ENCODE measurements around the gene PPP4R3B.

The PPP4R3B gene

GRCh38 chr2:55617175-55618024 is at the start of gene PPP4R3B:
TSS of gene PPP4R3B (minus strand) at chr2:55617622. CDS start at chr2:55617285, 337 bp downstream.
- peak; percentile 93 to 97 (median 96) for DNase-seq (ENCODE audit: low read depth in 3 of 3, low spot score in 1 of 3)

GRCh38 chr2:55653255-55653654 is 35.8 kb upstream of the PPP4R3B start:
- DNase-seq (ENCODE audit: low read depth in 3 of 3, low spot score in 1 of 3): no peak

DNA sequence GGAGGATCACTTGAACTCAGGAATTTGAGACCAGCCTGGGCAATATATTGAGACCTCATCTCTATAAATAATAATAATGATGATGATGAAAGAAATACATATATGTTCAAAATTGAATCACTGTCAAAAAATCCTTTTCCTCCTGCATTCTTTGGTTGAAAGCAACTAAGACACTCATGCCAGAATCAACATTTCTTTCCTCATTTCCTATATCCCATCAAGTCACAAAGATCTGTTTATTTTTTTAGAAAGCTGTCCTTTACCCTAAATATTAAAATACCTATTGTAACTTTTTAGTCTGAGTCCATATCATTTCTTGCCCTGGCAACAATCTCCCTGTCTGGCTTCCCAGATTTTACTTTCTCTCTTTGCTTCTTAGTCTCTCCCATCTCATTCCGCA is 31.8 kb upstream of the PPP4R3B start:
- no peak for DNase-seq (ENCODE audit: low read depth in 3 of 3, low spot score in 1 of 3)

GRCh38 chr2:55636831-55637230 is 19.4 kb upstream of the PPP4R3B start:
- no peak for DNase-seq (ENCODE audit: low read depth in 3 of 3, low spot score in 1 of 3)

DNA sequence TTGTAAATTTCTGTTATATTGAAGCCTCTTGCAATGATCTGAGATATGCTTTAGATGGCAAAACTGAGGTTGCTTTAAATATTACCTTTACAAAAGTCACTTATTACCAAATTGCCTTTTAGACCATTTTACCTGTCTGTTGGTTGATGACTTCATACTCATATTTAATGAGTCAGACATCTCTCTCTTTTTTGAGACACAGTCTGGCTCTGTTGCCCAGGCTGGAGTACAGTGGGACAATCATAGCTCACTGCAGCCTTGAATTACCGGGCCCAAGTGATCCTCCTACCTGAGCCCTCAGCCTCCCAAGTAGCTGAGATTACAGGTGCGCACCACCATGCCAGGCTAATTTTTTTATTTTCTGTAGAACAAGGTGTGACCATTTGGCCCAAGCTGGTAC is 11.5 kb upstream of the PPP4R3B start:
- no peak for DNase-seq (ENCODE audit: low read depth in 3 of 3, low spot score in 1 of 3)

DNA sequence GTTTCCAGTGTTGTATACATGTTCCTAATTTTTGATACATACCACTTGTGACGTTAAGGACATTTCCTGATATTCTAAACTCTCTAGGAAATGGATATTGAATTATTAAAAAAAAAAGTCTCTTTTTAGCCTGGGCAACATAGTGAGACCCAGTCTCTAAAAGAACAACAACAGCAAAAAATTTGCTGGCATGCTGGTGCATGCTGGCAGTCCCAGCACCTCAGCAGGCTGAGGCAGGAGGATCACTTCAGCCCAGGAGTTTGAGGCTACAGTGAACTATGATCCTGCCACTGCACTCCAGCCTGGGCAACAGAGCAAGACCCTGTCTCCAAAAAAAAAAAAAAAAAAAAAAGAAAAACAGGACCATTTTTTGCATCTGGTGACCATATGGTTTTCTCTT is 10.5 kb upstream of the PPP4R3B start:
- DNase-seq (ENCODE audit: low read depth in 3 of 3, low spot score in 1 of 3): no peak

DNA sequence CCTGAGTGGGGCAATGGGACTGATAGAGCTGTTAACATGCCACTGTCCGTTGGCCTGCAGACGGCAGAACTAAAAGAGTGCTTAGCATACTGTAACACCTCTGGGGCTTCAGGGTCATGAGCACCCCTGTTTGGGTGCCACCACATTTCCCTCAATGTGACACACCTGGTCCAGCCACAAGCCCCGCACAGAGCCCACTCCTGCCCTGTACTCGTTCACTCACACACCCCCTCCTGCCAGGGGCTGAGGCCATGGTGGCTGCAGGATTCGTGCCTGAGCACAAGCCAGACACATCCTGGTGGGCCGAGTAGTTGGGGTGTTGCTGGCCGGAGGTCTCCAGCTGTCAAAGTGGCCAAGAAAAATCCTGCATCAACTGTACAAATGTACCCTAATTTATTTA is 4.4 kb upstream of the PPP4R3B start:
- DNase-seq (ENCODE audit: low read depth in 3 of 3, low spot score in 1 of 3): no peak

DNA sequence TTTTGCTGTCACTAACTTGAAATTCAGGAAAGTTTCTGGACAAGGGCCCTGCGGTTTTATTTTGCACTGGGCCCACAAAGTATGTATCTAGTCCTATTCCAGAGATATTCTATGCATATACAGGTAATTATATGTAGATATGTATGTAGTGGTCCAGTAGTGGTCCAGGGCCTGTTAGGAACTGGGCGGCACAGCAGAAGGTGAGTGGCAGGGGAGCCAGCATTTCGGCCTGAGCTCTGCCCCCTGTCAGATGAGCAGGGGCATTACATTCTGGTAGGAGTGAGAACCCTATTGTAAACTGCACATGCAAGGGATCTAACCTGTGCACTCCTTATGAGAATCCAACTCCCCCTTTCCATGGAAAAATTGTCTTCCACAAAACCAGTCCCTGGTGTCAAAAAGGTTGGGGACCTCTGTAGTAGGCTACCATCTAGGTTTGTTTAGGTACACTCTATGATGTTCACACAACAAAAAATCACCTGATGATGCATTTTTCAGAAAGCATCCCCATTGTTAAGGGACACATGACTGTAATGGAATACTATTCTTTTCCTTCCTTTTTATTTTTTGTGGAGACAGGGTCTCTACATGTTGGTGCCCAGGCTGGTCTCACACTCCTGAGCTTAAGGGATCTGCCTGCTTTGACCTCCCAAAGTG is 2.8 kb upstream of the PPP4R3B start:
- no peak for DNase-seq (ENCODE audit: low read depth in 3 of 3, low spot score in 1 of 3)

DNA sequence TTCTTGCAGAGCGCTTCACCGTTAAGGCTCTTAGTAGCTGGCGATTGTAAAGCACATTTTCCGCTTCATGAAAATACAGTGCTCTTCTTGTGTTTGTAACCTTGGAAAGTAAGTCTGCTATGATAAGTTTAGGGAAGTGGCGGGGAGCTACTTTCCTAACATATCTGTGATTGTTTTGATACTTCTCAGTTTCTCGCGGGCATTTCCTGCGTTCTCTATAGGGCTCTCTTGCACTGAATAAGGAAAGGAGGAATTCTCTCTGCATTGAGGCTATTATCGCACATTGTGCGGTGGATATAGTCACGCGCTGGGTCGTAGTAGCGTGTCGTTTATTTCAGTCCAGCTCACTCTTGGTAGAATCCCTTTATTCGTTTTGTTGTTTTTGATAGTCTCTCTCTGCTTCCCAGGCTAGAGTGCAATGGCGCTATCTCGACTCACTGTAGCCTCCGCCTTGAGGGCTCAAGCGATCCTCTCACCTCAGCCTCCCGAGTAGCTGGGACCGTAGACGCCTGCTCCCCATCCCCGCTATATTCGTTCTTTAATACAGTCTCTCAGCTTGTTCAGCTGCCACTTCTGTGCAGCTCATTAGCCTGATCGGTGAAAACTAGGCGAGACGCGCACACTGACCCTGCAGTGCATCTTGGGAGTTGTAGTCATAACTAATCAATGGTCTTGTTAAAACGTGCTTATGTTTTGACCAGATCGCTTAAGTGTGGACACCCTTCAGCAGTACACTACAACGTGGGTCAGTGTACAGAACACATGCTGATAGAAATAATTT is 1.0 kb upstream of the PPP4R3B start:
- peak in 1 of 3 donors; percentile 18 for DNase-seq (ENCODE audit: low read depth in 3 of 3, low spot score in 1 of 3)

GRCh38 chr2:55618025-55618274 is 528 bp upstream of the PPP4R3B start:
- DNase-seq (ENCODE audit: low read depth in 3 of 3, low spot score in 1 of 3): no peak

- DNase-seq (ENCODE audit: low read depth in 3 of 3, low spot score in 1 of 3): peak in 1 of 3 donors; percentile 22
Measured at GRCh38 chr2:55616551-55617174, 759 bp downstream of the PPP4R3B start.

- DNase-seq (ENCODE audit: low read depth in 3 of 3, low spot score in 1 of 3): no peak
Measured at GRCh38 chr2:55611997-55612396, 5.4 kb downstream of the PPP4R3B start.

GRCh38 chr2:55610954-55611743 is 6.3 kb downstream of the PPP4R3B start:
- DNase-seq (ENCODE audit: low read depth in 3 of 3, low spot score in 1 of 3): no peak

GRCh38 chr2:55609938-55610578 is 7.4 kb downstream of the PPP4R3B start:
- no peak for DNase-seq (ENCODE audit: low read depth in 3 of 3, low spot score in 1 of 3)

DNA sequence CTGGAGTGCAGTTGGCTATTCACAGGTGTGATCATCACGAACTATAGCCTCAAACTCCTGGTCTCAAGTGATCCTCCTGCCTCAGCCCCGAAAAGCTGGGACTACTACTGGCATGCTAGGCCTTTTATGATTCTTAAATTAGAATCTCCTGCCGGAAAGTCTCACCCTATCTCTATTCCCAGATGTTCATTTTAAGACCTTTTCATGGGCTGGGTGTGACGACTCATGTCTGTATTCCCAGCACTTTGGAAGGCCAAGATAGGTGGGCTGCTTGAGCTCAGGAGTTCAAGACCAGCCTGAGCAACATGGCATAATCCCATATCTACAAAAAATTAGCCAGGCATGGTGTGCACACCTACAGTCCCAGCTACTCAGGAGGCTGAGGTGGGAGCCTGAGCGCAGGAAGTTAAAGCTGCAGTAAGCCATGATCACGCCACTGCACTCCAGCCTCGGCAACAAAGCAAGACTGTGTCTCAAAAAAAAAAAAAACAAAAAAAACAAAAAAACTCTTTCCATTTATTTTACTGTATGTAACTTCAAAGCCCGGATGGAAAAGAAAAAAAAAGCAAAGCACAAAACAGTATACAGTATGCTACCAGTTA is 8.1 kb downstream of the PPP4R3B start:
- DNase-seq (ENCODE audit: low read depth in 3 of 3, low spot score in 1 of 3): no peak

- no peak for DNase-seq (ENCODE audit: low read depth in 3 of 3, low spot score in 1 of 3)
Measured at GRCh38 chr2:55607717-55608116, 9.7 kb downstream of the PPP4R3B start.

DNA sequence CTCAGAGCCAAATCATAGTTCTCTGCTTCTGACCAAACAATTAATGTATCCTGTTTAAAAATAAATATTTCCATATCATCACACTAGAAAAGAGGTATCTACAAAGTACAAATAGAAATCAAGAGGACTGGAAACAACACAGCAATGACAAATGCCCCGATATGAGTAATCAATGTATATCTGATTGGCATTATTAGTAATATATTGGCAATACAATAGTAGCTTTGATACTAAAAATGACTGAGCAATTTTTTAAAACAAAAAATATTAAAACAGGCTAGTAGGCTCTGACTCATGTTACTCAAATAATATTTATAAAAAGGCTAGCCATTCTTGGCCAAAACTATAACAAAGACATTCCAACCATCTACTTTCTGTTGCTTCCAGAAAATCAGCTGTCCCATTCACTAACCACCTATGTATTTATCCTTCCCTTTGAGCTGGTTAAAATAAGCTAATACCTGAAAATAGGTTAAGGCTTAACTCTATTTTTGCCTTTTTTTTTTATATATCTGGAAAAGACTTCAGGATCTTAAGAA is 13.3 kb downstream of the PPP4R3B start:
- no peak for DNase-seq (ENCODE audit: low read depth in 3 of 3, low spot score in 1 of 3)

DNA sequence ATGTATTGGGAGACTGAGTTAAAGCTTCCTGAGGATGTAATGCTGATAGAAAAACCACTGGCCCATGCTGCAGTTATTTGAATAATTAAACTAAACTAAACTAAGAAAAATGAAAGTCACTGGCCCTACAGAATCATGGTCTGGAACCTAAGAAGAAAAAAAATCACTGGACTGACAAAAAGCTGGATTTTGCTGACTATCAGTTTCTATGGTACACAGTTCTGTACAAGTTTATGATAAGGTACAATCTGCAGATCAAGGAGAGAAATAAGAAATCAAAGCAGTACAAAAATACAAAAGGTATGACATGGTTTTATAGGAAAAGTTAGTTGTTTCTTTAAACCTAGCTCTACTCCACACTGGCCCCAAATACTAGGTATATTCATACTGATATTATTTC is 15.6 kb downstream of the PPP4R3B start:
- DNase-seq (ENCODE audit: low read depth in 3 of 3, low spot score in 1 of 3): no peak

DNA sequence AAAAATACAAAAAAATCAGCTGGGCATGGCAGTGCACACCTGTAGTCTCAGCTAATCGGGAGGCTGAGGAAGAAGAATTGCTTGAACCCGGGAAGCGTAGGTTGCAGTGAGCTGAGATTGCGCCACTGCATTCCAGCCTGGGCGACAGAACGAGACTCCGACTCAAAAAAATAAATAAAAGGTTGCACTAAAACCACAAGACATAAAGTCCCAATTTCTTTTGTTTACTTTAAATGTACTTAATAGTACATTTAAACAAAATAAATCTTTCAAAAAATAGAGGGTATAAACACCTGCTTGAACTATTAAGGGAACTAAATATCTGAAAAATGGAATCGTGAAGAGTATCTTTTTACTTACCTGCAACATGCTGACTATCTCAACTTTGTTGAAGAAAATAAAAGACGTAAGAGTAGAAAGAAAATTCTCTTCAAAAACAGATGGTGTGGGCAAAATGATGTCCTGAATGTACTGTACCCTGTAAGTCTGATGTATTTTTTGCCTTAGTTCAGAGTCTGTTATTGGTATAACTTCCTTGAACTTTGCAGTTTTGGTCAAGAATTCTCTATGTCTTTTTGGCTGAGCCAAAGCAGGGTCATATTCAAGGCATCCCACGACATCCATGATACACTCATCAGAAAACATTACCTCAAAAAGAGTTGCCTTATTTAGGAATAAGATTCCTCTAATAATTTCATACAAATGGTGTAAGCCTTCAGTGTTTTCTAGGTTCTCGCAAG is 19.2 kb downstream of the PPP4R3B start:
- no peak for DNase-seq (ENCODE audit: low read depth in 3 of 3, low spot score in 1 of 3)

All from stimulated activated CD4-positive, alpha-beta T cell treated with anti-CD3 and anti-CD28 coated beads, TNF-alpha, amount 100 ng/mL, for 1 hour (primary cell).